CD1c-positive myeloid dendritic cell (primary cell): ENCODE data around the gene KIT.

Experiments
- DNase-seq: peaks from one replicate; pipeline ENCODE4 v3.0.0-alpha.2; 2016; ENCODE audit errors: extremely low spot score

The KIT gene

GRCh38 chr4:54745031-54745770 lies 87.4 kb downstream of the KIT start:
- no peak for DNase-seq

- no peak for DNase-seq
These were observed 88.5 kb downstream of the KIT start for GRCh38 chr4:54746218-54746617.

- DNase-seq: no peak
These were observed 92.6 kb downstream of the KIT start for GRCh38 chr4:54750341-54750740.

- no peak for DNase-seq
These were observed 96.6 kb downstream of the KIT start for GRCh38 chr4:54754394-54754793.

GRCh38 chr4:54764476-54764875 lies 106.7 kb downstream of the KIT start:
- DNase-seq: no peak

- DNase-seq: no peak
These were observed 109.6 kb downstream of the KIT start for GRCh38 chr4:54767376-54767775.

- DNase-seq: no peak
These were observed 115.3 kb downstream of the KIT start for GRCh38 chr4:54773022-54773421.

- DNase-seq: no peak
These were observed 121.3 kb downstream of the KIT start for GRCh38 chr4:54779036-54779435.

- no peak for DNase-seq
These were observed 121.9 kb downstream of the KIT start for GRCh38 chr4:54779476-54780148.

- DNase-seq: no peak
These were observed 122.4 kb downstream of the KIT start for GRCh38 chr4:54780149-54780495.

GRCh38 chr4:54781756-54782155 lies 124.0 kb downstream of the KIT start:
- no peak for DNase-seq

- no peak for DNase-seq
These were observed 125.8 kb downstream of the KIT start for GRCh38 chr4:54783402-54784110.

GRCh38 chr4:54784161-54784671 lies 126.5 kb downstream of the KIT start:
- DNase-seq: no peak
